Parathyroid adenoma (tissue), 2 donors: ENCODE results near the gene TAS2R13.

Experiments used
- H2AFZ ChIP-seq: fragments of 300-600 bp; sonication (generic); one replicate; pipeline ENCODE4 v1.7.0; 2017; ENCODE audit warnings: antibody characterized with exemption, mild to moderate bottlenecking
- H3K27ac ChIP-seq: fragments of 300-600 bp; sonication (generic); one replicate; pipeline ENCODE4 v1.7.0; 2017
- H3K27me3 ChIP-seq: fragments of 300-600 bp; sonication (generic); one replicate; pipeline ENCODE4 v1.7.0; 2017; ENCODE audit warnings: low read length; ENCODE audit not compliant: control insufficient read depth, insufficient read depth
- H3K36me3 ChIP-seq: fragments of 300-600 bp; sonication (generic); one replicate; pipeline ENCODE4 v1.7.0; 2017; ENCODE audit warnings: low read length; ENCODE audit not compliant: control insufficient read depth, insufficient read depth
- H3K4me1 ChIP-seq: fragments of 300-600 bp; sonication (generic); one replicate; pipeline ENCODE4 v1.7.0; 2017; ENCODE audit warnings: control low read depth
- H3K4me2 ChIP-seq: fragments of 300-600 bp; sonication (generic); one replicate; pipeline ENCODE4 v1.7.0; 2017; ENCODE audit warnings: low read length
- H3K4me3 ChIP-seq: fragments of 300-600 bp; sonication (generic); one replicate; pipeline ENCODE4 v1.7.0; 2017; ENCODE audit warnings: low read depth, low read length
- H3K79me2 ChIP-seq: fragments of 300-600 bp; sonication (generic); one replicate; pipeline ENCODE4 v1.7.0; 2017; ENCODE audit warnings: control low read depth
- H3K9ac ChIP-seq: fragments of 300-600 bp; sonication (generic); one replicate; pipeline ENCODE4 v1.7.0; 2017; ENCODE audit warnings: mild to moderate bottlenecking
- H3K9me3 ChIP-seq: fragments of 300-600 bp; sonication (generic); one replicate; pipeline ENCODE4 v1.7.0; 2017; ENCODE audit warnings: low read length; ENCODE audit not compliant: control insufficient read depth
- TF ChIP-seq, protein P1 (sequence below): fragments of 300-600 bp; sonication (generic); IDR thresholded peaks from one replicate; pipeline ENCODE4 v1.7.0; 2017; ENCODE audit warnings: antibody characterized with exemption, mild to moderate bottlenecking
- donor health status: primary hyperparathyroidism.

The TAS2R13 gene

DNA sequence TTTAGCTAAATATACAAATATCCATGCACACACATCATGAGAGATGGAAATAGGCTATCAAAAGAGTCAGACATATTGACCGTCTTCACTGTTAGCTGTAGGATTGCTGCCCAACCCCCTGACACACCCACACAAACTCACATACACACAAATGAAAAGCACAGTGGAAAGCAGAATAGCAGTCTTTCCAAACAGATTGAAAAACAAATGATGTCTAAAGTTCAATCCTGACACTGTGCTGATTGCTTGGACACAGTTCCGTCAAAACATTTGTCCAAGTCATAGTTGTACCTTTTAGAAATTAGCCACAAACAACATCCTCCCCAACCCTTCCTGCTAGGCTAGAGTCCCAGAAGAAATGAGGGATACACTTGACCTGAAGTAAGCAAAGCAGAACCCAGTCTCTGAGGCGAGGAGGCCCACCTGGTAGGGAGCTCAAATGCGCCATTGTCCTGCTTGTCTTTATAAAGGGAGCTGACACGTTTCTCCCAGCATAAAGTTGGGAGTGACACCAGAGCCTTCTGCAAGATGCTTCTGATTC is 19.5 kb upstream of the TAS2R13 start, which contains the start of gene PRH2:
Gene PRH2 (plus strand): TSS at position 491 of the 541 bp plus-strand sequence. CDS start 38 bp downstream, at position 529.
- no peaks in the 10 kb centered on the region for H3K4me1 ChIP-seq
- H3K4me3 ChIP-seq = no peak within 1 kb of the TSS
- TF ChIP-seq, protein P1, sequence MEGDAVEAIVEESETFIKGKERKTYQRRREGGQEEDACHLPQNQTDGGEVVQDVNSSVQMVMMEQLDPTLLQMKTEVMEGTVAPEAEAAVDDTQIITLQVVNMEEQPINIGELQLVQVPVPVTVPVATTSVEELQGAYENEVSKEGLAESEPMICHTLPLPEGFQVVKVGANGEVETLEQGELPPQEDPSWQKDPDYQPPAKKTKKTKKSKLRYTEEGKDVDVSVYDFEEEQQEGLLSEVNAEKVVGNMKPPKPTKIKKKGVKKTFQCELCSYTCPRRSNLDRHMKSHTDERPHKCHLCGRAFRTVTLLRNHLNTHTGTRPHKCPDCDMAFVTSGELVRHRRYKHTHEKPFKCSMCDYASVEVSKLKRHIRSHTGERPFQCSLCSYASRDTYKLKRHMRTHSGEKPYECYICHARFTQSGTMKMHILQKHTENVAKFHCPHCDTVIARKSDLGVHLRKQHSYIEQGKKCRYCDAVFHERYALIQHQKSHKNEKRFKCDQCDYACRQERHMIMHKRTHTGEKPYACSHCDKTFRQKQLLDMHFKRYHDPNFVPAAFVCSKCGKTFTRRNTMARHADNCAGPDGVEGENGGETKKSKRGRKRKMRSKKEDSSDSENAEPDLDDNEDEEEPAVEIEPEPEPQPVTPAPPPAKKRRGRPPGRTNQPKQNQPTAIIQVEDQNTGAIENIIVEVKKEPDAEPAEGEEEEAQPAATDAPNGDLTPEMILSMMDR = no peak

DNA sequence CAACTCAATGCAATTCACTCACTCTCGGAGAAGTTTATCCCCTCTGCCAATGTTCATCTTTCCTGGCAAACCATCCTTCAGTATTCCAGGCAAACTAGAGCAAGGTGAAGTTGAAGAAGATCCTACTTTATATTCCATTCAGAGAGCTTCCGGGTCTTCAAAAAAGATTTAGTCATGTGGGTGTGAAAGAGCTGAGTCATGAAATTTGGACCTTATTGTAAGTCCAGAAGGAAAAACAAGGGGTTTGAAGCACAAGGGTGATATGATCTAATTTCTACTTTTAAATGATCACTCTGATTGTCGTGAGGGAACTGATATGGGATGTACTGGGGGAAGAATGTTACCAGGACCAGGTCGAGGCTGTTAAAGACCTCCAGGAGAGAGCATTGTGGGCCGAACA is 16.9 kb upstream of the TAS2R13 start:
- TF ChIP-seq, protein P1 = no peak
- Histone ChIP-seq H3K36me3 (no peaks in the 10 kb centered on the region), H3K9ac (no peak overlapping the region), H3K27ac (no peak overlapping the region), H3K27me3 (no peaks in the 10 kb centered on the region), H3K9me3 (no peaks in the 10 kb centered on the region), H3K4me1 (no peaks in the 10 kb centered on the region), H2AFZ (no peak overlapping the region), H3K4me2 (no peak overlapping the region), H3K79me2 (peaks cover 2% of the 10 kb centered on the region), H3K4me3 (no peak overlapping the region)

More for the DNA sequence above, 19.5 kb upstream of the TAS2R13 start, which contains the start of gene PRH2:
- Histone ChIP-seq H3K9me3 (no peaks in the 10 kb centered on the region), H3K27ac (no peak within 1 kb of the TSS), H2AFZ (no peak within 1 kb of the TSS), H3K36me3 (no peaks in the 10 kb centered on the region), H3K79me2 (peaks cover 2% of the 10 kb centered on the region), H3K9ac (no peak within 1 kb of the TSS), H3K4me2 (no peak within 1 kb of the TSS), H3K27me3 (no peaks in the 10 kb centered on the region)

DNA sequence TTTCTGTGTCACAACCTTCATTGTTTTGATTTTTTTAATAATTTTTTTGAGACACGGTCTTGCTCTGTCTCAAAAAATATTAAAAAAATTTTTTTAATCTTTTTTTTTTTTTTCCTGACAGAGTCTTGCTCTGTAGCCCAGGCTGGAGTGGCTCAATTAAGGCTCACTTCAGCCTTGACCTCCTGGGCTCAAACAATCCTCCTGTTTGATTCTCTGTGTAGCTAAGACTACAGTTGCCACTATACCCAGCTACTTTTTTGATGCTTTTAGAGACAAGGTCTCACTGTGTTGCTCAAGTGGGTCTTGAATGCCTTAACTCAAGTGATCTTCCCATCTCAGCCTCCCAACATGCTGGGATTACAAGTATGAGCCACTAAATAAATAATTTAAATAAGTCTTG is 10.4 kb upstream of the TAS2R13 start:
- no peaks in the 10 kb centered on the region for H3K9me3 ChIP-seq
- H3K27ac ChIP-seq = no peak overlapping the region
- H3K27me3 ChIP-seq = no peaks in the 10 kb centered on the region
- no peak overlapping the region for H3K4me3 ChIP-seq
- no peak overlapping the region for H2AFZ ChIP-seq
- no peaks in the 10 kb centered on the region for H3K4me1 ChIP-seq
- H3K4me2 ChIP-seq = no peak overlapping the region
- H3K36me3 ChIP-seq = no peaks in the 10 kb centered on the region
- TF ChIP-seq, protein P1 = no peak
- no peaks in the 10 kb centered on the region for H3K79me2 ChIP-seq
- H3K9ac ChIP-seq = no peak overlapping the region

DNA sequence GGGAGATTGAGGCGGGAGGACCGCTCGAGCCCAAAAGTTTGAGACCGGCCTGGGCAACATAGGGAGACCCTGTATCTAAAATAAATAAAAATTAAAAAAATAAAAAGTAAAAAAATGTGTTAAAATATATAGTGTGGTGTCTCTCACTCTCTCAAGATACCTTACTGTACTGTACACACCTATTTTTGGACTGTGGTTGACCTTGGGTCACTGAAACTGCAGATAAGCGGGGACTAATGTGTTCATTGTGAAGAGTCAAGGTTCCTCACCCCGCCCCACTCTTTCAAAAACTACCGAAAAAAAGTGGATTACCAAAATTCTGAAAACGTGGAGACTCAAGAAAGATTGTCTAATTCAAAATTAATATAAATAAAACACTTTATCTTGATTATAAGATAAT is 1.0 kb upstream of the TAS2R13 start:
- no peak overlapping the region for H3K4me3 ChIP-seq
- no peak overlapping the region for H3K9ac ChIP-seq
- no peaks in the 10 kb centered on the region for H3K9me3 ChIP-seq
- H3K4me2 ChIP-seq = no peak overlapping the region
- TF ChIP-seq, protein P1 = no peak
- H3K79me2 ChIP-seq = no peaks in the 10 kb centered on the region
- no peaks in the 10 kb centered on the region for H3K27me3 ChIP-seq
- no peaks in the 10 kb centered on the region for H3K36me3 ChIP-seq
- H2AFZ ChIP-seq = no peak overlapping the region
- H3K4me1 ChIP-seq = no peaks in the 10 kb centered on the region
- no peak overlapping the region for H3K27ac ChIP-seq

DNA sequence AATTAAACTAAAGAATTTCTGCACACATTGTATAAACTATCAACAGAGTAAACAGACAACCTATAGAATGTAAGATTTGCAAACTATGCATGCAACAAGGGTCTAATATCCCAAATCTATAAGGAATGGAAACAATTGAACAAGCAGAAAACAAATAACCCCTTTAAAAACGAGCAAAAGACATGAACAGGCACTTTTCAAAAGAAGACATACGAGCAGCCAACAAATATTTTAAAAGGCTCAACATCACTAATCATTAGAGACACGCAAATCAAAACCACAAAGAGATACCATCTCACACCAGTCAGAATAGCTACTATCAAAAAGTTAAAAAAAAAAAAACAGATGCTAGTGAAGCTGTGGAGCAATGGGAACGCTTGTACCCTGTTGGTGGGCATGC is 4.7 kb downstream of the TAS2R13 start:
- H3K79me2 ChIP-seq = peaks cover 5% of the 10 kb centered on the region
- H3K9ac ChIP-seq = no peak overlapping the region
- no peaks in the 10 kb centered on the region for H3K36me3 ChIP-seq
- no peak overlapping the region for H3K4me2 ChIP-seq
- H2AFZ ChIP-seq = no peak overlapping the region
- TF ChIP-seq, protein P1 = no peak
- H3K4me3 ChIP-seq = no peak overlapping the region
- no peaks in the 10 kb centered on the region for H3K4me1 ChIP-seq
- no peak overlapping the region for H3K27ac ChIP-seq
- H3K27me3 ChIP-seq = no peaks in the 10 kb centered on the region
- H3K9me3 ChIP-seq = no peaks in the 10 kb centered on the region
